CD4-positive, alpha-beta T cell treated with Interleukin-6 for 4 hours (primary cell): ENCODE data around the gene MAPKAPK3.
A peak's percentile ranks its signal among the peaks of the same experiment; 100 is the strongest.

Experiments used
- DNase-seq: peaks from one replicate; pipeline ENCODE4 v3.0.0-alpha.2; 2020; ENCODE audit warnings: mixed read lengths

MAPKAPK3 gene

DNA sequence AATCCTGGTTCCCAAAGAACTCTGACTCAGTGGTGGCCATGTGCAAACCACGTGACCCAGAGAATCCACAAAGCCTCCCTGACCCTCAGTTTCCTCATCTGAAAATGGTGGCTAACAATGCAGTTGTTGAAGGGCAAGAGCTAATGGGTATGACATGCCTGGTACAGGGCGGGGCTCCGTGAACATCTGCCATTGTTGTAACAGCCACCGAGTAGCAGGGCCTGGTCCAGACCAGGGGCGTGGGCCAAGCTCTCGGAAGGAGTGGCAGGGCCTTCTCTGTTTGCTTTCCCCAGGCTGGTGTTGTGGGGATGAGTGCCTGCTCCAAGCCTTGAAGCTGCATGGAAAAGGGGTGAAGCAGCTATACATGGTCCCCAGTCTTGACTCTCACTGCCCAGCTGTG, 13.4 kb downstream of the MAPKAPK3 start:
- no peak for DNase-seq

DNA sequence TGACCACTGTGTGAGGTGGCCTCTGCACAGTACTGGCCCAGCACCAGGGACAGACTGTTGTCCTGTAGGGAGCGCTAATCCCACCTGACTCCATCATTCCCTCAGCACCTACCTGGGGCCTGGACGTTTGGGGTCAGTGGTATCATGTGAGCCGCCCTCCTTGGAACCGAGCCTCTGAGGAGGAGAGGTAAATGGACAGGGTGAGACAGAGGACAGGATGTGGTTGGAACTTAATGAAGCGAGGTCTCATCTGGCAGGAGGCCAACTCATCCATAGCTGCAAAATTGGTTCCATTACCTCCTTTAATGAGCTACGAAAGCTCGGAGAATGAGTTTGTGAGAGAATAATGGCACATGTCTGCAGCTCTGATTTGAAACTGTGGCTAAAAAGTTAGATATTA, 13.9 kb downstream of the MAPKAPK3 start:
- DNase-seq = no peak

DNA sequence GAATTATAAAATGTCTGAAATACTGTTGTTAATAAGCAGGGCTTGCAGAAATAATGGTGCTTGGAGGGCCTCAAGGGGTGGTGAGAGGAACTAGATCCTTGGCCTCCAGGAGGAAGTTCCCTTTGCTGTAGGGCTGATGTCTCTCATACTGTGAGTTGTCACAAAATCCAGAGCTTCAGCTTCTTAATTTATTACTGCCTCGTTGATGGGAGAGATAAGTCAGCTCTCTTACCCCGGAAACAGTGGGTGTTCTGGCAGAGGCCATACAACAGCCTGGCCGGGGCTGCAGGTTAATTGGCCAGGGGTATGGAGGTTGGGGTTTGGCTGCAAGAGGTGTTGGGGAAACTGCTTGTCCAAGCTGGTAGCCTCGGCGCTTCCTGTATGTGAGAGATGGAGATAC, 15.5 kb downstream of the MAPKAPK3 start:
- DNase-seq = no peak

DNA sequence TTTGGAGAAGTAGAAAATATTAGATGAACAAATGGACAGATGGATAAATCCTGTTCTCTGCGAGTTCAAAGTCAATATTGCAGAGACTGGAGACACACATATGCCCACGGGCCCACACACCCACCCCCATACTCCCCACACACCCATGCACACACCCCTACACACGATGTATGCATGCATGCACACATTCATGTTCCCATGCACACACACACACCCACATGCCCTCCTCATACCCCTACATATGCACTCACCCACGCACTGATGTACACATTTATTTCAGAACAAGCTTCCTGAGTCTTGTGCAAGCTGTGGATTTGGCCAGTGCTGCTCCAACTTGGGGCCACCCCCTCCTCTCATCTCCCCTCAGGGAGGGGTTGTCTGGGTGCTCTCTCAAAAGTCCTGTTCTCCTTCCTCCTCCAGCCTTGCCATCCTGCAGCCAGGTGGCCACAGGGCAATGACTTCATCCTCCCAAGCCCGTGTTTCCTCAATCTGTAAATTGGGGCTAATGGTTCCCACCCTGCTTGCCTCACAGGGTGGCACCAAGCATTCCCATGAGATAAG, 16.4 kb downstream of the MAPKAPK3 start:
- no peak for DNase-seq

DNA sequence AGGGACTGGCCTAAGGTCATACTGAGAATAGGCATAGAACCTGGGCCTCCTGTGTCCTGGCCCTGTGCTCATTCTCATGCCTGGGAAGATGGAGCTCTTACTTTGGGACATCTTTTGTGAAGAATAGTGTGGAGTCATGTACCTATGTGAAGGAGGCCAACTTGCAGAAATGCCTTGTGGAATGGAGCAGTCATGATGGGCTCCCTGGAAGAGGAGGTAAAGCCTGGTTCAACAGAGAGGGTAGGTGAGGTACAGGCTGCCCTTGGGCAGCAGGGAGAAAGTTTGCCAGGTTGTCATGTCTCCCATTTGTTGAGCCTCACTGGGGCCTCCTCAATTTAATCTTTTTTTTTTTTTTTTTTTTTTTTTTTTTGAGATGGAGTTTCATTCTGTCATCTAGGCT, 18.1 kb downstream of the MAPKAPK3 start:
- DNase-seq = no peak

DNA sequence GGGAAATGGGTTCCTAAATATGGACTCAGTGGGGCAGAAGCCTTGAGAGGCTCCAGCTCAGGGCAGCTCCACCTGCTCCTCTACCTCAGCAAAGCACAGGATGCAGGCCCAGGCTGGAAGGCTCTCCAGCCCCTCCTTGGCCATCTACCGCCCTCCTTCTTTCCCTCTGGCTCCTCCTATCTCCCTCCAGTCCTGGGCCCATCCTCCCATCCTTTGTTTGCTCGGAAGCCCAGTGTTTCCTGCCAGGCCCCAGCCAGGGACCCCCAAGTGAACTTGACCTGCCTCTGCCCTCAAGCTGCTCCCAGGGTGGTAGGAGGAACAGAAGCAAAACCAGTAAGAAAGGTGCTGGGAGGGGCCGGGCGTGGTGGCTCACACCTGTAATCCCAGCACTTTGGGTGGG, 20.1 kb downstream of the MAPKAPK3 start:
- DNase-seq = no peak

DNA sequence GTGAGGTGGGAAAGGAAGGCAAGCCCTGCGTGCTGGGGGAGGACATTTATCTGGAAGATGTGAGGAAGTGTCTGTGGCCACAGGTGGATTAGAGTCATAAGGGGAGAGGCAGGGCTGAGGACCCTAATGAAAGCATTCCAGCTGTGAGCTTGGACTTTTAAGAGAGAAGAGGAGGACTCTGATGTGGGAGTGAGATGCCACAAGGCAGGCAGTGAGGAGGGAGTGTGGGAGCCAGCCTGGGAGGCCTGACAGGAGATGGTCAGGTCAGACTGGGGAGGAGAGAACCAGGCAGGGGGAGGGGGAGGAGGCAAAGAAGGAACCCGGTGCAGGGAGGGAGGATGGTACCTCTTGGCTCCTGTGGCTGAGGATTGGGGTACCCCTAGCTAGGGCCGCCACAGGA, 21.0 kb downstream of the MAPKAPK3 start:
- no peak for DNase-seq

DNA sequence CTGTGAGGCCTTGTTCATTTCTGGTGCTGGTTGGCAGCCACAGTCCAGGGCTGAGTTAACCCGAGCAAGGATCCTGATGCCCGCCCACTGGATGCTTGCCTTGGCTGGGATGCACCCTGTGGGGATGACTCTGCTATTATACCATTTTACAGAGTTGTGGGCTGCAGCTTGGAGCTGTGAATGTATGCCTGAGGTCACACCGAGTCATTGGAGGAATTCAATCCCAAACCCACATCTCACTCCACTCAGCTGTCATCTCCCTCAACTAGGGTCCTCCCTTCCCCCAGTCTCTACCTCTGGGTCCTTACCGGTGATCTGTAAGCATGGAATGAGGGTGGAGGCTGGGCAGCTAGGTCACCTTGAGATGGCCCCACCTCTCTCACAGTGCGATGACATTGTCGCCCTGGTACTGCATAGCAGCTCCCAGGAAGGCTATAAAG, 22.1 kb downstream of the MAPKAPK3 start:
- DNase-seq = no peak

DNA sequence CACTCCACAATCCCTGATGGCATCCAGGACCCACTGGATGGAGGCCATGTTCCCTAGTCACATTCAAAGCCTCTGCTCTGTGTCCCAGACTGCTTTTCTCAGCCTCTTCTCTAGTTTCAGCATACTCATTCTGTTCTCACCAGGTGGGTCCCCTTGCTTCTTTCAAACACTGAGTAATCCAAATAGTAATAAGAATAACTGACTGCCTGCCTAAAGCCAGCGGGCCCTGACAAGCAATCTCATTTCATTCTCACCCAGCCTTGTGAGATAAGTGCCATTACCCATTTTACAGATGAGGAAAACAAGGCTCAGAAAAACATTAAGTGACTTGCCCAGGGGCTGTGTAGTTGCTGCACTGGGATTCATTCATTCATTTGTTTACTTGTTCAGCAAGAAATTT, 25.4 kb downstream of the MAPKAPK3 start:
- DNase-seq = no peak

DNA sequence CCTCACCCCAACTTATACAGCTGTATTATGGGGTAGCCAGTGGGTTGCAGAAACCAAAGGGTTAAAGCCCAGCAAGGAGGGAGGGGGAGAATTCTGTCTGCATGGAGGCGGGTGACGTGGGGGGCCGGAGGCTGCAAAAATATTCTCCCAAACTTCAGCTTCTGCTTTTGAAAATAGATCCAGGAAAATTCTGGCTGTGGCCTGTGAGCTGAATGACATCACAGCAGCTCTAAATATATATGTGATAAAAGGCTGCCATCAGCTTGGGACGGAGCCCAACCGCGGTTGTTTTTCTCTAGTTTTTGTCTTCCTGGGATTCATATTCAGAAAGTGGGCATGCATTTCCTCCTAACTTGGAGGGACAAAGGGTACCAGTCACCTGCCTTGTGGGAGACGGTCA, 27.6 kb downstream of the MAPKAPK3 start:
- no peak for DNase-seq

DNA sequence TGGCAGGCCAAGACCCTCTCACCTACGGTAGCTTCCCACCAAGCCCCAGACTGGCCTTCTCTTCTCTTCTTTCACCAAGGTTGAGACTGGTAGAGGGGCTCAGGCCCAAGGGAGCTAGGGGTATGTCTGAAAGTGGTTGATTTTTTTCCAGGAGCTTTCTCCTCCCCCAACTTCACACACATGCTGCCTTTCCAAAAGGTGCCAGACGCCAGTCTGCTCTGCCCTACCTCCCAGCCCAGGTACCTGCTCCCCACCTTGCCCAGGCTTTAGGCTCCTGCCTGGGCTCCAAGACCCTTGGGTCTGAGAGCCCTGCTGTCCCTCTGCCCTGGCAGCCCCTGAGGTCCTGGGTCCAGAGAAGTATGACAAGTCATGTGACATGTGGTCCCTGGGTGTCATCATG, 28.4 kb downstream of the MAPKAPK3 start:
- DNase-seq = no peak

DNA sequence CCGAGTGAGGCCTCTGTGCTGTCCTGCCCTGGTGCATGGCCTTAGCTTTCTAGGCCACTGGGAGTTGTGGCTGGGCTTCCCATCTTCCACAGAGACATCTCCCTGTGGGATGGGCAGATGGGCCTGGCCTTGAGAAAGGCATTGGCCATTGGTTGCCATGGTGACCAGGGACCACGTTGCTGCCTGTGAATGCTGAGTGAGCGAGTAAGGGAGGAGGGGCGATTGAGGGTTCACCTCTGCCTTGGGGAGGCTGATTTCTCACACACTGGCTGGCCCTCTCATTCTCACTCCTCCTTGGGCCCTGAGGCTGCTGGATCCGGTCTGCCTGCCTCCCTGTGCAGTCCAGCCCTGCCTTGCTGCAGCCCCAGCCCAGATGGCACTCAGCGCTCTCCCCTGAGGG, 31.4 kb downstream of the MAPKAPK3 start:
- DNase-seq = no peak

DNA sequence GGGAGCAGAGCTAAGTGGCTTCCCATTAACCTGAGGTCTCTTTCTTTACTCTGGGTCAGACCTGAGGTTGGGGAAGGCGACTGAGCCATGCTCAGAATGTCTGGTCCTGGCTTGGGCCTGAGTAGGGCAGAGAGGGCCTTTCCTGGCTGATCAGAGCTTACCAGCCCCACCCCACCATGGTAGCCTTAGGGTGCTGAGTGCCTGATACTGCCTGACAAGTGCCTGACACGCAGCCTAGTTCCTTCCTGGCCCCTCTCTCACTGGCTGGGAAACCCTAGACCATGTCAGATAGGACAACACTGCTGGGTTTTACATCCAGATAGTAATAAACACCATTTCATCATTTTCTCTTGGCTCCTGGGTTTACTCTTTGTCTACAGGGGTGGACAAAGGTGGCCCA, 32.0 kb downstream of the MAPKAPK3 start:
- DNase-seq = no peak

DNA sequence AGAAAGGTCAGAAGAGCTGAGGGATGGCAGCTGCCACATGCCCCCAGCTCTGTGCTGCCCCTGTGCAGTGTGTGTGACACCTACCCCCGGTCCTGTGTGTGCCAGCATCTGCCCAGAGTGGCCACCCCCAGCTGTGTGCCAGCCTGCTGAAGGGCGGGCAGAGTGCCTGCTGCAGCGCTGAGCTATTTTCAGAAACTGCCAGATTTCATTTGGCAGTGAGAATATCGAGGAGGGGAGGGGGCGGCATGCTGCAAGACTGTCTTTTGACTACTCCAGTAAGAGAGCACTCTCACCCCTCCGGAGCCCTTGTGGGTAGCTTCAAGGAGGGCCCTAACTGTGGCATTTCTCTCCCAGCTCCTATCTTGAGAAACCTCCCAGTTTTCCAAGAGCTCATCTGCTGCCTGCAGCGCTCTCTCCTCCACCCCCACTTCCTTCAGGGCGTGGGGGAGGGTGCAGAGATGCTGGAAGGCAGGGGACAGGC, 32.5 kb downstream of the MAPKAPK3 start:
- DNase-seq = no peak

DNA sequence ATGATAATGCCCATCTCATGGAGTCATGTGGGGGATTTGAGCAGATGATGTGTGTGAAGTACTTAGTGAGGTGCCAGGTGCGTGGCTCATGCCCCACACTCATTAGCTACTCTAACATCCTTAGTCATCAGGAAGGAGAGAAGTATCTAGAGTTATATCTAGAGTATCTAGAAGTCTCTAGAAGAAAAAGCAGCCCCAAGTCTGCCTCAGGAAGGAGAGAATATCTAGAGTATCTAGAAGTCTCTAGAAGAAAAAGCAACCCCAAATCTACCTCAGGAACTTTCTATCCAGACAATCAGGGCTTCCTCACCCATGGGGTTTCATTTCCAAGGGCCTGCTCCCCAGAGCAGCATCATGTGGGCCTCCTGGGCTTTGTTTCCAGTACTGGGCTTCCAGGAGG, 33.1 kb downstream of the MAPKAPK3 start:
- DNase-seq = no peak

DNA sequence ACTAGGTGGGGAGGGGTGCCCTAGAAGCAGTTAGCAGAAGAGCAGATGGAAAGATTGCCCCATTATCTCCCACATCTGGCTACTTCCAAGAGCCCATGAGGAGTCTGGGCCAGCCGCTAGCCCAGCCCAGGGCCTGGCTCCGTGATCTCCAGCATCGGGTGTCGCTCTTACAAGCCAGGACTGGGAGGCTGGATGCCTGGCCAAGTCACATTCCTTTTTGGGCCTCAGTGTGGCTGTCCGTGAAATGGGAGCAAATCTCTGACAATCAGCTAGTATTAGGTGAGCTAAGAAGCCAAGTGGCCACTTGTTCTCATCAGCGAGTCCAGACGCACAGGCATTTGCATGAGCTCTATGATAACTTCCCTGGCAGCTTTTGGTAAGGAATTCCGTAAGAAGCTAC, 34.5 kb downstream of the MAPKAPK3 start:
- DNase-seq = no peak

DNA sequence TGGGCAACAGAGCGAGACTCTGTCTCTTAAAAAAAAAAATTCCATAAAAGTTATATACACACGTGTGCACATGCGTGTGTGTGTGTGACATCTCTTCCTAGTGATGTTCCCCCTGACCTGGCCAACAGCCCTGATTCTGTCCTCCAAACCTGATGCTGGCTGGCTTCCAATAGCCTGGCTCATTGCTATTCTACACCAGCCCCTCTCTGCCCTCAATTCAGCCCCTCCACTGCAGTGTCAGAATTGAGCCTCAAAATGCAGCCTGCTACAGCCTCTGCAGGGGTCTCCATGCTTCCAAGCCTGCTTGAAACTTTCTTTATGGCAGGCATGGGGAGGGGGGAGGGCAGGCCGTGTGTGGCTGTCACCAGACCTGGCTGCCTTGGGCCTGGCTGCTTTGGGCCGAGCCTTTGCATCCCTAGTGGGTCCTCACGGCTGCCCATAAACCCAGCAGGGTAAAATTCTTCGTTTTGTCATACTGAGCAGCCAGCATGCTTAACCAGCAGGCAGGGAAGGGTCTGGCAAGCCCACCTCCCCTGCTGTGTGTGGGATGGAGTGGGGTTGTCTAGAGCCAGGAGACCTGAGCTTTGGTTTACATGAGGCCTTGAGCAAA, 35.1 kb downstream of the MAPKAPK3 start:
- DNase-seq = no peak

DNA sequence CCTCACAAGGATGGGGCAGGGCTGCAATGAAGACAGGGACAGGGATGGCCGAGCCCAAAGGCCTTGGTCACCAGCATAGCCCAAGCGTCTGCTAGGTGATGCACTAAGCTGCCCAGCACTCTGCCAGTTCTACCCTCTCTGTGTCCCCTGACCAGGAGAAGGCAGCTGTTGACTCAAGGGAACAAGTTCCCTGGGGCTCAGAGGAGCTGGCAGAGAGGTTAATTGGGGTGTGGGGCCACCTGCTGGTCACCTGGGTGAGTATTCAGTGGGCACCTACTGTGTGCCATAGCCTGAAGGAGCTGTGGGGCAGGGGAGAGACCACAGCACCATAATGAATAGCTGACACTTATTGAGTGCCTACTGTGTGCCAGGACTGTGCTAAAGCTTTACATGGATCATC, 35.8 kb downstream of the MAPKAPK3 start:
- peak; percentile 73 for DNase-seq

DNA sequence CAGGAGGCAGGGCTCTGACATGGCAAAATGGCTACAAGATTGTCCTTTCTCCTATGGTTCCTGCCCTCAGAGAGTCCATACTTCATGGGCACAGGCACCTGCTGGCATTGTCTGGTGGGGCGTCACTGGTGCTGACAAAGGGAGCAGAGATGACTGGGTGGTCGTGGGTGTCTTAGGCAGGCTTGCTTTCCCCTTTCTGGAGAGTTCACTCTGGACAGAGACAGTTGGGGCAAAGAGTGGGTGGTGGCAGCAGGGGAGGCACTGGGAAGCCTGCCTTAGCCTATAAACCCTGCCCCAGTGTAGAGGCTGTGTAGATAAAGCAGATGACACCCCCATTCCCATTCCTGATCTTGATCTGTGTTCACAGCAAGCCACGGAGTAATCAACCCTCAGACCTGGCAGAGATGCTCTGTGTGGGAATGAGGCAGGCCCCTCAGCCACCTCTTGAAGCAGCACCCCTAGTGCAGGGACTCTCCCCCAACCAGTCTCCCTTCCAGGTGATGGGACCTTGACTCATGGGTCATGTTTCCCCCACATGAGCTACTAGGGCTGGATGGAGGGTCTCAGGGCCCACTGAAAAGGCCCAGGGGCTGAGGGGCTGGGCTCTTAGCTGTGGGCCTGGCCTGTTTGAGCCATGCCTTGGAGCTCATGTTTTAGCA, 37.1 kb downstream of the MAPKAPK3 start:
- DNase-seq = no peak

DNA sequence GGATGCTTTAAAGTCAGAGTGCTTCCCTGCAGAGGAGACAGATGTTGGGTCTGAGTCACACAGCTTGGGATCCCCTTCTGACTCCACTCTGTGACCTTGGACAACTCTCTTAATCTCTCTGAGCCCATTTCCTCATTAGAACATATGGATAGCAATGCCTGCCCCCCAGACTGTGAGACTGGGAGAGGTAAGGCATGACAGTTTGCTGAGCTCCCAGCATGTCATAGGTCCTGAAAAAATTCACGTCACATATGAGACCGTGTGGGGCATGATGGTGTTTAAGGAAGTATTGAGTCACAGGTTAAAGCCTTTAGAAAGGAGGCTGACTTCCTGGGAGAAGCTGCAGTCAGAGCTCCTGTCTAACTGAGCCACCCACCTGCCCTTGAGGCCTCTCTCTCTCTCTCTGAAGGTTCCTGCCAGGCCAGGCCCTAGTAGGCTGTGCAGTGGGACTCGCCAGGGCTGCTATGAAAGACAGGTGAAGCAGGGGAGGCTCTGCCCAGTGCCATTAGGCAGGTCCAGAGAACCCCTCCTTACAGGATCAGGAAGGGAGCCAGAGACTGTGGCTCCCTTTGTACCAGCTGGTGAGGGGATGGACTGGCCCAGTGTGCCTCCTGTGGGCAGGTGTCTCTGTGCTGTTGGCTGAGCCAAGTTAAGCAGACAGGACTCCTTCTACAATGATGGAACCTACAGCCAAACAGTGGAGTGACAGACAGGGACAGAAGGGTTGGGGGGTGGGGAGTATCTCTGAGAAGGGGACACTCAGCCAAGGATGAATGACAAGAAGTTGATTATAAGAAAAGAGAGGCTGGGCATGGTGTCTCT, 38.3 kb downstream of the MAPKAPK3 start:
- peak; percentile 13 for DNase-seq

DNA sequence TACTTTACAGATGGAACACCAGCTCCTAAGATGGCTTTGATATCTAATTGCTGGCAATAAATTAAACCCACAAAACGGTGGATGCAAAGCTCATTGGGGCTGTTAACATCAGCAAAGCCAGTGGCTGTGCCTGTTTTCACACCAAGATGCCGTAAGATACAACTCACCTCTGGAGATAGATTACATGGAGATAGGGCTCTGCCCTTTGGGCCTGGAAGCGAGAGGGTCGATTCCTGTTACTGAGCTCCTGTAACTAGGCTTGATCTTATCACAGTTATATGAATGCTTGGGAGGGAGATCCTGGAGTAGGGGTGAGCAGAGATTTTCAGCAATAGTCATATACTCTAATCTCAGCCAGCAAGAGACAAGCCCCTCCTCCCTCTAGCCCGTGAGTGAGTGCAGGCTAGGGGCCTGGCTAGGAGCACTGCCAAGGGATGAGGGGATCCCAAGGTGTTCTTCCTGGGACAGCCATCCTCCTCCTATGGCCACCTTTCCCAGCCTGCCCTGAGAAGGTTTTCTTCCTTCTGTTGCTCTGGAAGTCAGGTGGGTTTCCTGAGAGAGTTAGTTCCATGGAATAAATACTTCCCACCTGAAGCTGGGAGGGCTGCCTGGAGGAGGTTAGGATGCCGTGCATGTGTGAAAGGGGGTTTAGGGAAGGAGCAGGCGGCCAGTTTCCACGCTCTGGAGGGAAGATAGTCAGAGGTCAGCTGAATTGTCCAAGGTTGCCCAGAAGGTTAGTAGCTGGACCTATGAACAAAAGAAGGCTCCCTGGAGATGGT, 39.7 kb downstream of the MAPKAPK3 start:
- no peak for DNase-seq

DNA sequence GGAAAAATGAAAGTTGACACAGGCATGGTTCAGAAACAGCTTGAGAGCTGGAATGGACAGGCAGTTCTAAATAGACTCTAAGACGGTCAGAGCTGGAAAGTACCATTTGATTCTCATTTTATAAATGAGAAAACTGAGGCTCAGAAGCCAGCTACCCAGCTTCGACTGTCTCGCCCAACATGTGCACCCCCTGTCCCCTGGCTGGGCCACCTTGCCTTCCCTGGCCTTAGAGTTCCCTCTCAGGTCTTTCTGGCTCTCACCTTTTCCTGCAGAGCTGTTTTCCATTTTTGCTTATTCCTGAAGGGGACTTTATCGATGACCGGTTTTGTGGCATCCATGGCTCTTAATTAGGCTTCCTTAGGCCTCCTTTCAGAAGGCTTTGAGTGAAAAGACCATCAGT, 40.5 kb downstream of the MAPKAPK3 start:
- no peak for DNase-seq

DNA sequence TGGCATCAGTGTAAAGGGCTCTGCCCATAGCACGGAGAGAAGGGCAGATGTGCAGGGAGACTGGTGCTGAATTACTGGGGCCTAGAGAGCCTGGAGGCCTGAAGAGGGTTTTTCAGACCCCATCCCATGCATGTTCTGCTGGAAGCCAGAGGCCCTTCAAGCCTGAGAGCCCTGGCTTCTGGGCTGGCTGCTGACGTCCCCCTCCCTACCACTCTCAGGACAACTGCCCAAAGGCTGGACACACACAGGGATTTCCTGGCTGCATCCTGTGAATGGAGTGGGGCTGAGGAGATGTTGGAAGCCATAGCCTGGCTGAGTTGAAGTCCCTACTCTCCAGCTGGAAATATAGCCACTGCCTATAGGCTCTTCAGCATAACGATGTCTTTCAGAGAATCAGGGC, 40.9 kb downstream of the MAPKAPK3 start:
- DNase-seq = no peak
